GM12891 (cell line): ENCODE data around the gene ADAMTS19.

ENCODE experiments used
- PAX5 ChIP-seq: IDR thresholded peaks from 2 replicates; pipeline ENCODE4 v1.6.1; 2011; ENCODE audit warnings: low read length, moderate library complexity, mild to moderate bottlenecking; ENCODE audit not compliant: insufficient read depth, severe bottlenecking
- POLR2A ChIP-seq: IDR thresholded peaks from 2 replicates; pipeline ENCODE4 v1.6.1; 2011; ENCODE audit warnings: low read depth, low read length, control low read depth
- POLR2AphosphoS5 ChIP-seq: IDR thresholded peaks from 2 replicates; pipeline ENCODE4 v1.6.1; 2011; ENCODE audit warnings: low read depth, low read length, control low read depth
- POU2F2 ChIP-seq: IDR thresholded peaks from 2 replicates; pipeline ENCODE4 v1.6.1; 2011; ENCODE audit warnings: low read depth, mild to moderate bottlenecking, control low read depth, low read length, moderate library complexity
- SPI1 ChIP-seq: IDR thresholded peaks from 2 replicates; pipeline ENCODE4 v1.6.1; 2011; ENCODE audit warnings: low read depth, low read length, control low read depth
- TAF1 ChIP-seq: IDR thresholded peaks from 2 replicates; pipeline ENCODE4 v1.6.1; 2011; ENCODE audit warnings: low read depth, low read length, control low read depth

- TF ChIP-seq POLR2A (no peak), SPI1 (no peak), POLR2AphosphoS5 (no peak), PAX5 (no peak), TAF1 (no peak), POU2F2 (no peak)
These were observed 94.2 kb downstream of the ADAMTS19 start for GRCh38 chr5:129554134-129554904.
